ENCODE measurements around the gene TIMP3.
"Not testable (repeated sequence)": the region's sequence is repeated elsewhere in the genome, so short reads cannot be mapped to it uniquely, and the experiment has no call there.

TIMP3 gene

DNA sequence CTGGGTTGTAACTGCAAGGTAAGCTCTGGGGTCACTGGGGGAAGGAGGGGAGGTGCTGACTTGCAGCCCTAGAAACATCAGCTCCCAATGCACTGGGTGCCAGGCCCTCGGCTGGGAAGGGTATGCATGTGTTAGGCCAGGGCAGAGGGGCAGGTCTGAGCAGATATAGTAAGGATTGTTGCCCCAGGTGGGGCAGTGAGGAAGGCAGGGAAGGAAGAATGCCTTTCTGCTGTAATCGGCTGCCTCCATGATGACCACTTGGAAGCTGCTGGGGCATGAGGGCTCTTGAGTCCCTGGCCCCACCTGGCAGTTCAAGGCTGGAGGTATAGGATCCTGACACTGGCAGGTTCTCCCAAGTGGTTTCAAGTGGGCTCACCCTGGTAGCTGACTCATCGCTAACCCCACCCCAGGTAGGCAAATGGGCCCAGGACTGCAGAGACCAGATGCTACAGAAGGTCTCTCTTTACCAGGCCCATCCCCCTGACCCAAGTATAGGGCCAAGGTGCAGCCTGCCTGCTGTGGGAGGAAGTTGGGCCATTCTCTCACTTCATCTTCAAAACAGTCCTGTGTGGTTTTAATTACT is 56.7 kb downstream of the TIMP3 start:
- no peak for DNase-seq

GRCh38 chr22:32858957-32859356 is 57.5 kb downstream of the TIMP3 start:
- DNase-seq = no peak

- DNase-seq = no peak
Measured at GRCh38 chr22:32859743-32860142, 58.2 kb downstream of the TIMP3 start.

GRCh38 chr22:32861330-32861729 is 59.8 kb downstream of the TIMP3 start:
- no peak for DNase-seq

GRCh38 chr22:32862083-32862482 is 60.6 kb downstream of the TIMP3 start:
- no peak for DNase-seq

DNA sequence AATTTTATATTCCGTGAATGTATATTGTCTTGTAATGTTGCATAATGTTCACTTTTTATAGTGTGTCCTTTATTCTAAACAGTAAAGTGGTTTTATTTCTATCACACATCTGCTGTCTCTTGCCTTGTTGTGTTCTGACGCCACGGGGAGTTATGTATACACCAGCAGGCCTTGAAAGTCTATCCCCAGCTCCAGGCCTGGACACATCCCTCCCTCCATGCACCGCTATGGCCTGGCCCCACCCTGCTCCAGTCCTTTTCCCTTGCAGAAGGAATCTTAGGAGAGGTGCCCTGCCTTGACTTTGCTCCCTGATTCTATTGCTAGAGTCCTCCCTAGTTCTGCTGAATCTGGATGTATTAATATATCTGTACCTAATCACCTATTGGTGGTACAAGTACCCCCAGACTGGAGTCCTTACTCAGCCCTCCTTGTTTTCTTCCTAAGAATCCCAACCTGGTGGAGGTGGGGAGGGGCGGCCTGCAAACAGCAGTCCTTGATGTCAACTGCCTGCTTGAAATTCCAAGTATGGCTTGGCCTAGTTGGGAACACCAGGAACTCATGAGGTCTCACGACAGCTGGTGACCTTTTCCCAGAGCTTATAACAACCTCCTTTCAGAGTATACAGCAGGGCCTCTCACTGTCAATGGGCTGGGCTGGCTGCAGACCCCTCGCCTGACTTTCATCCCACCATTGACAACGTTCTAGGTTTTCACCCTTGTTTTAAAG is 61.6 kb downstream of the TIMP3 start:
- DNase-seq = no peak

- DNase-seq = no peak
Measured at GRCh38 chr22:32864041-32864440, 62.5 kb downstream of the TIMP3 start.

DNA sequence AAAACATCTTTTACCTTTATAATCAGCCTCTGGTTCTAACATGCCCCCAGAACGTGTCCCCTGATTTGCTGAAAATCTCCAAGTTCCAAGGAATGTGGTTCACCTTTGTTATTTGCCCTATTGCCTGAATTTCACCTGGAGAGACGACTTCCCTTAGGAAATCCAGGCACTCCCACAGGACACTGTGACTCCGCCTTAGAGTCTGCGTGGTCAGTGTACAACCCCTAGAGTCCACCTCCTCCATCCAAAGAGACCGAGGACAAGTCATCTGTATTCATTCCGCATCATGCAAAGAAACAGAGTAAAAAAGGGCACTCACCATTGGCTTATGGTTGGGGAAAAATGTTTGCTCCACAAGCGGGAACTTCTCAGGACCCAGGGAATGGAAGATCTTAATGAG is 63.1 kb downstream of the TIMP3 start:
- DNase-seq = no peak

DNA sequence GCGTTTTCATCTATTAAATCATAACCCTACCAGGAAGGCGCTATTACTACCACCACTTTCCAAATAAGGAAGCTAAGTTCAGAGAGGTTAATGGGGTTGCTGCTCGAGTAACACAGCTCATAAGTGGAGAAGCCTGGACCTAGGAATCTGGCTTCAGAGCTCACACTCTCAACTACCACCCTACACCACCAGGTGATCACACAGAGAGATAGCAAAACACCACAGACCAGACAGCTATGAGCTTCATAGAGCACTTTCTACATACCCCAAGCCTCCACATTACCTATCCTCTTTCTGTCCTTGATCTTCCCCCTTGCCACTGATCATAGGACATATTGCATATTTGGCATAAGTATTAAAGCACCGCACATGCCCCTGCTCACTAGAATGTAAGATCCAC is 65.4 kb downstream of the TIMP3 start:
- DNase-seq = no peak

DNA sequence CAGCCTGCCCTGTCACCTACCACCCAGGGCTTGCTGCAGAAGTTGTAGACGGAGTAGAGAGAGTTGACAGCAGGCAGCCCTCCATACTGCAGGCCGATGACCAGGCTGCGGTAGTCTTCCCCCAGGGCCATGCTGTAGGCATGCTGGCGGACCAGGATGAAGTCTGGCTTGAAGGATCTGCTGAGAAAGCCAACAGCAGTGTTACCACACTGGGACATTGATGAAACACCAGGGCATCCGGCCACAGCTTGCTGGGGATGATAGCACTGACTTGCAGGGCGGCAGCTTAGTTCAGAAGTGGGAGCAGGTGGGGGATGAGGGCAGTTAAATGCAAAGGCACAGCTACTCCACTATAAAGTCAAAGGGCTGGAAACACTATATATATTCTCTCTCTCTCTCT is 67.4 kb downstream of the TIMP3 start:
- DNase-seq = no peak

- DNase-seq = no peak
Measured at GRCh38 chr22:32870474-32870873, 69.0 kb downstream of the TIMP3 start.

- DNase-seq = not testable (repeated sequence)
Measured at GRCh38 chr22:32873604-32874003, 72.1 kb downstream of the TIMP3 start.

GRCh38 chr22:32874385-32874784 is 72.9 kb downstream of the TIMP3 start:
- DNase-seq = no peak

DNA sequence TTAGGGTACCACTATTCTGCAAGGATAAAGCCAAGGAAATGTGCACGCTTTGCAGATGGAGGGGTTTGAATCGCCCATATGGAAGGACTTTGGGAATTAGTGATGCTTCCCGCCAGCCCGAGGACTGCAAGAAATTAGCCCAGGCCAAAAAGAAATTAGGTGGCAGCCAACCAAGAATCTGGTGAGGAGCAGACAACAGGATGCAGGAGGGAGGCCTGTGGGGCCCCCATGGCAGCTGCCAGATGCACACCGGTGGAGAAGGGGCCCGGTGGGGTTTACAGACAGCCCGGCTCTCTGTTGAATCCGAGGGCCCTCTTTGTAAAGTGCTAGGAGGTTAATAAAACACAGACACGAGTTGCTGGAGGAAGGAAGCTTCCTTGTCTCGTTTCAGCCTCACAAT is 73.5 kb downstream of the TIMP3 start:
- no peak for DNase-seq

- DNase-seq = no peak
Measured at GRCh38 chr22:32876516-32876915, 75.0 kb downstream of the TIMP3 start.

DNA sequence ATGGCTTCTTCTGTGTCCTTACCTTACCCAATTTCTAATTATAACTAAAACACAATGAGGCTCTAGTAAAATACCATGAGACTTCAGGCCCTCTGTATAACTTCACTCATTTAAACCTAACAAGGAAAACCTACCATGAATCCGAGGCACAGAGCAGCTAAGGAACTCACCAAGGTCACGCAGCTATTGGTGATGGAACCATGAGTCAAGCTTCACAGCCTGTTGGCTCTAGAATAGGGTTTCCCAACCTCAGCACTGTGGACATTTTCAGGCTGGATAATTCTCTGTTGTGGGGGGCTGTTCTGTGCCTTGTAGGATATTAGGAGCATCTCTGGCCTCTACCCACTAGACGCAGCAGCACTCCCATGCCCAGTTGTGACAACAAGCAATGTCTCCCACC is 75.7 kb downstream of the TIMP3 start:
- no peak for DNase-seq

DNA sequence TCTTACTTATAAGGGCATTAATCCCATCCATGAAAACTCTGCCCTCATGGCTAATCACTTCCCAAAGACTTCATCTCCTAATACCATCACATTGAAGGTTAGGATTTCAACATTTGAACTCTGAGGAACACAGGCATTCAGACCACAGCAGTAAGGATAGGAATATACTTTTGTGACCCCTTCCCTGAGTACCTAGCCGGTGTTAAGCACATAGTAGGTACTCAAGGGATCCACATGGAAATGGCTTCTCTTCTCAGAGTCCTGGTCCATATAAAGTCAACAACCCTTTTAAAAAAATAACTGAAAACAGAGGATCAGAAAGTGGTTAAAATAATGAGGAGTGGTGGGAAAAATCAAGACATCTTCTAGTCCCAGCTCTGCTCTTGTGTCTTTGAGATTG is 78.0 kb downstream of the TIMP3 start:
- no peak for DNase-seq

DNA sequence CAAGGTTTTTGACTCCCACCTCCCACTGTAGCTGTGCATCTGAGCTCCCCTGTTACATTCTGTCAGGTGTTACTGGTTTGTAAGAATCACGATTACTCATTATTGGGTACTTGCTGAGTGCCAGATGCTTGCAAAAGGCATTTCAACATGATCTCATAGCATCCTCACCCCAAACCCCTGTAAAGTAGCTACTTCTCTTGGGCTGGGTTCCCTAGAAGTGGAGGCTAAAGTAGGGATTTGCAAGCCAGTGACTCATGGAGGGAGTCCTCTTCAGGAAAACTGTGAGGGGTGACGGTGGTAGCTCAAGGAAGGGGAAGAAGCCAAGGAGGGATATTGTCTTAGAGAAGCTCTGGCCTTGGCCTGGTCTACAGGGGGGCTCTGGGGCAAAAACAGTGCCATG is 78.6 kb downstream of the TIMP3 start:
- DNase-seq = no peak

- no peak for DNase-seq
Measured at GRCh38 chr22:32880505-32880892, 79.0 kb downstream of the TIMP3 start.

DNA sequence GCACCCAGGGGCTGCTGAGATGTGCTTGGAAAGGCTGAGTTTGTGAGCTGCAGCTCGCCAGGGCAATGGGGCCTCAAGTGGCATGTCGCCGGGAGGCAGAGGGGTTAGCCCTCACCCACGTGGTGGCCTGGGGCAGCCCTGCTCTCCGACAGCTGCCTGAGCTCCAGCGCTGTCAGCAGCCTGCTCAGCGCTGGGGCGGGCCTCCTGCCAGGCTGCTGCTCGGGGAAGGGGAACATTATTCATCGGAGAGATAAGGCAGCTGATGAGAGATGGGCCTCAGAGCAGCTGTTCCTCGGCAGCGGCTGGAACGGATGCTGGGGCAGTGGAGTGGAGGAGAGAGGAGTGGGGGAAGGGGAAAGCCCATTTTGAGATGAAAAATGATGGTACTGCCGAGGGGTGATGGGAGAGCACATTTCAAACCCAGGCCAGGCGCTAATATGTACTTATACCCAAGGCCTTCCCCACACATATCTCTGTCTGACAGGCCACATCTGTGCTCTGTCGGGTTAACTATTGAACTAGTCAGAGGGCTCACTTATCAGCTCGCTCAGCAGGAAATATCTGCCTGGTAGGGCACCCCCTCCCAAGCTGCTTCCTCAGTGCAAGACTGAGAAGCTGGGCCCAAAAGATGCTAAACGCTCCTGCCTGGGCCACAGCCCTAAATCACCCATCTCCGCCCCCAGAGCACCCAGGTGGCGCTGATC is 79.5 kb downstream of the TIMP3 start:
- no peak for DNase-seq

GRCh38 chr22:32882360-32882755 is 80.9 kb downstream of the TIMP3 start:
- no peak for DNase-seq

DNA sequence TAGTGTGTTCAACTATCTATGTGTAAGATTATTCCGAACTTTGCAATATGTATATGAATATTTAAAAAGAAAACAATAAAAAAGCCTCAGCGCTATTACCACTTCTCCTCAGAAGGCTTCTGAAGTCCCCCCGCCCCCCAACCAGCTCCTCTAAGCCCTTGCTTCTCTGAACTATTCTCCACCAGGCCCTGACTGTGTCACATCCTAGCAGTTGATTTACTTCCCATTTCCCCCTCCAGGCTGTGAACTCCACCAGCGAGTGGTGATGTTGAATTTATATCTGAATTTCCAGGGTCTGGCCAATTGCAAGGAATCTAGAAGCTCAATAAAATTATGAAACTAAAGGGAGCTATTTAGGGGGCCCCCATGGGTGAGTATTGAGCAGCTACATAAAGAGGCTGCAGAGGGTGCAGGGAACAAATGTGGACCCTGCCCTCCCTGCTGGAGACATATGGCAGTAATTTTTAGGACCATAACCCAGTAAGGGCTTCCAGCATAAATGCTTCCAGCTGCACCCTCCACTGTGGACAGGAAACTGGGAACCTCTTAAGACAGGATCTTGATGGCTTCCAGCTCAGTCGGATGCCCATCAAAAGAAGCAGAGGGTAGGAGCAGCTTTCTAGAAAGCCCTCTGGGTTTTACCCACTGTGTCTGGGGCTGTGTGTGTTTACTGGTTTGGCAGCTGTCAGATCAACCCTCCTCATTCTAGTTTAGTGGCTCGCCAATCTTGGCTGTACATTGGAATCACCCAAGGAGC is 81.4 kb downstream of the TIMP3 start:
- DNase-seq = no peak

GRCh38 chr22:32887324-32887980 is 85.9 kb downstream of the TIMP3 start:
- DNase-seq = no peak

Measured in NCI-H345 (cell line).